GM18951 (cell line): Measurements from ENCODE around the gene SLC44A3.

ENCODE experiments used
- POLR2A ChIP-seq: IDR thresholded peaks from 4 replicates; pipeline ENCODE4 v1.6.1; 2011; ENCODE audit warnings: mild to moderate bottlenecking; ENCODE audit not compliant: insufficient read length, insufficient read depth; ENCODE audit errors: extremely low read depth
- in situ Hi-C: fragments of 300-500 bp; cut with MboI; formaldehyde crosslinking; loops from one replicate; pipeline ENCODE4 v1.12.0; 2022; ENCODE audit warnings: low sequenced_read_pairs, mixed read lengths, inconsistent platforms; ENCODE audit not compliant: unreplicated experiment

Gene SLC44A3

GRCh38 chr1:94790670-94791069 is 29.5 kb upstream of the SLC44A3 start:
- no peak for TF ChIP-seq POLR2A
- in situ Hi-C loops: no loop called here

- no peak for TF ChIP-seq POLR2A
- in situ Hi-C loops: no loop called here
Observed at GRCh38 chr1:94792473-94793295, 27.5 kb upstream of the SLC44A3 start.

- in situ Hi-C loops: no loop called here
- no peak for TF ChIP-seq POLR2A
Observed at GRCh38 chr1:94793296-94793656, 26.9 kb upstream of the SLC44A3 start.

GRCh38 chr1:94795434-94795833 is 24.7 kb upstream of the SLC44A3 start:
- in situ Hi-C loops: no loop called here
- no peak for TF ChIP-seq POLR2A

- in situ Hi-C loops: no loop called here
- TF ChIP-seq POLR2A: no peak
Observed at GRCh38 chr1:94796266-94796665, 23.9 kb upstream of the SLC44A3 start.

- in situ Hi-C loops: no loop called here
Observed at GRCh38 chr1:94797291-94797690, 22.9 kb upstream of the SLC44A3 start.

GRCh38 chr1:94798054-94798453 is 22.1 kb upstream of the SLC44A3 start:
- no peak for TF ChIP-seq POLR2A
- in situ Hi-C loops: no loop called here

More at GRCh38 chr1:94797291-94797690, 22.9 kb upstream of the SLC44A3 start:
- no peak for TF ChIP-seq POLR2A

GRCh38 chr1:94798462-94798861 is 21.7 kb upstream of the SLC44A3 start:
- in situ Hi-C loops: no loop called here

GRCh38 chr1:94799206-94799605 is 21.0 kb upstream of the SLC44A3 start:
- in situ Hi-C loops: no loop called here
- no peak for TF ChIP-seq POLR2A

More at GRCh38 chr1:94798462-94798861, 21.7 kb upstream of the SLC44A3 start:
- no peak for TF ChIP-seq POLR2A

GRCh38 chr1:94801919-94802546 is 18.1 kb upstream of the SLC44A3 start:
- in situ Hi-C loops: loop anchor here (5.0 to 25.0 kb wide), 2 partner anchors 325 to 740 kb away; no protein-coding TSS in a partner anchor
- no peak for TF ChIP-seq POLR2A

GRCh38 chr1:94803106-94803505 is 17.1 kb upstream of the SLC44A3 start:
- in situ Hi-C loops: loop anchor here (5.0 to 25.0 kb wide), 2 partner anchors 326 to 741 kb away; no protein-coding TSS in a partner anchor
- TF ChIP-seq POLR2A: no peak

GRCh38 chr1:94803517-94804441 is 16.4 kb upstream of the SLC44A3 start:
- in situ Hi-C loops: loop anchor here (5.0 to 25.0 kb wide), 2 partner anchors 326 to 741 kb away; no protein-coding TSS in a partner anchor
- TF ChIP-seq POLR2A: no peak

- no peak for TF ChIP-seq POLR2A
Observed at GRCh38 chr1:94804442-94804837, 15.7 kb upstream of the SLC44A3 start.

GRCh38 chr1:94805912-94806311 is 14.2 kb upstream of the SLC44A3 start:
- in situ Hi-C loops: loop anchor here (25.0 kb wide), 1 partner anchor 744 kb away; no protein-coding TSS in a partner anchor
- no peak for TF ChIP-seq POLR2A

More at GRCh38 chr1:94804442-94804837, 15.7 kb upstream of the SLC44A3 start:
- in situ Hi-C loops: loop anchor here (5.0 to 25.0 kb wide), 2 partner anchors 327 to 742 kb away; no protein-coding TSS in a partner anchor
